ENCODE data around the gene VAC14. TPM values are rescaled to one million over a fixed set of nuclear protein-coding genes. Genes with fewer than 3 reads are reported as not detected.
A peak's percentile ranks its signal among the peaks of the same experiment; 100 is the strongest.

VAC14 gene
- polyA plus RNA-seq, 3 donors, result 20.7 to 49.4 (median 31.1) TPM

DNA sequence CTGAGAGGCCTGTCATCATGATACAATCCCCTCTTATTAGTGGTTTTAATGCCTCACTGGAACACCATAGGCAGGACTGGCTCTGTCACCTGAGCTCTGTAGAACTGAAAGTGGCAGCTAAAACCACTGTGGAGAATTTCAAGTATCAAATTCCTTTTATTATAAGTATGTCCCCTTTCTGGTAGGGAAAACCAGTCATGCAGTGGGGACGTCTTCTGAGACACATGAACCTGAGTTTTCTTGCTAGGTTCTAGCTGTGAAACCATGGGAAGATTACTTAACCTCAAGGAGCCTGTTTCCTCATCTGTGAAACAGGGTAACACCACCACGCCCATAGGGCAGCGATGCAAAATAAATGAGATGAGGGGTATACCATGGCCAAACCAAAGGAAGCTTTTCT is 4.7 kb downstream of the VAC14 start:
- Histone ChIP-seq H2AFZ (ENCODE audit: insufficient read depth, low read depth, low read length, poor library complexity, severe bottlenecking) (no peak overlapping the region), H3K4me2 (replicated peaks; ENCODE audit: extremely low read depth, low read length, poor library complexity, severe bottlenecking) (no peak overlapping the region), H4K20me1 (ENCODE audit: insufficient read depth, low read length) (peaks cover 77% of the 10 kb centered on the region), H3K27ac (ENCODE audit: low read depth in 1 of 2, low read length in 2 of 2) (peak overlapping the region in 1 of 2 donors; percentile 44), H3K9ac (ENCODE audit: insufficient read depth, low read length, poor library complexity, severe bottlenecking) (no peak overlapping the region), H3K9me3 (replicated peaks in 1 of 2; ENCODE audit: control insufficient read depth in 1 of 2, insufficient read depth in 1 of 2, low read length in 2 of 2) (no peaks in the 10 kb centered on the region), H3K79me2 (ENCODE audit: insufficient read depth, low read length) (peaks cover 93% of the 10 kb centered on the region), H3K4me3 (replicated peaks in 1 of 3; ENCODE audit: low read depth in 2 of 3, low read length in 3 of 3) (no peak overlapping the region), H3K4me1 (ENCODE audit: control insufficient read depth in 1 of 2, insufficient read depth in 2 of 2, low read length in 2 of 2) (peaks cover 20 to 37% of the 10 kb centered on the region in 2 donors), H3K27me3 (ENCODE audit: control insufficient read depth in 2 of 2, insufficient read depth in 2 of 2, low read length in 2 of 2) (no peaks in the 10 kb centered on the region), H3K36me3 (replicated peaks in 1 of 2; ENCODE audit: control insufficient read depth in 1 of 2, insufficient read depth in 2 of 2, low read length in 2 of 2) (peaks cover 0 to 29% of the 10 kb centered on the region in 2 donors)
- intact Hi-C loops (cut with micrococcal nuclease), result no loop called here
- no CpG with 5 or more reads among the region's 3 CpGs for WGBS (ENCODE audit: insufficient coverage)
- no peak overlapping the region for H3K4me3 Mint-ChIP-seq
- peaks cover 38% of the 10 kb centered on the region for H3K4me1 Mint-ChIP-seq
- H3K36me3 Mint-ChIP-seq, result peaks cover 17 to 25% of the 10 kb centered on the region in 2 donors
- H3K27ac Mint-ChIP-seq, result peak overlapping the region in 3 of 7 donors; percentile 13 to 53 (median 42)
- peaks cover 0 to 2% (median 0%) of the 10 kb centered on the region in 3 donors for H3K27me3 Mint-ChIP-seq (ENCODE audit: low read depth in 3 of 3)
- TF ChIP-seq, protein P1, sequence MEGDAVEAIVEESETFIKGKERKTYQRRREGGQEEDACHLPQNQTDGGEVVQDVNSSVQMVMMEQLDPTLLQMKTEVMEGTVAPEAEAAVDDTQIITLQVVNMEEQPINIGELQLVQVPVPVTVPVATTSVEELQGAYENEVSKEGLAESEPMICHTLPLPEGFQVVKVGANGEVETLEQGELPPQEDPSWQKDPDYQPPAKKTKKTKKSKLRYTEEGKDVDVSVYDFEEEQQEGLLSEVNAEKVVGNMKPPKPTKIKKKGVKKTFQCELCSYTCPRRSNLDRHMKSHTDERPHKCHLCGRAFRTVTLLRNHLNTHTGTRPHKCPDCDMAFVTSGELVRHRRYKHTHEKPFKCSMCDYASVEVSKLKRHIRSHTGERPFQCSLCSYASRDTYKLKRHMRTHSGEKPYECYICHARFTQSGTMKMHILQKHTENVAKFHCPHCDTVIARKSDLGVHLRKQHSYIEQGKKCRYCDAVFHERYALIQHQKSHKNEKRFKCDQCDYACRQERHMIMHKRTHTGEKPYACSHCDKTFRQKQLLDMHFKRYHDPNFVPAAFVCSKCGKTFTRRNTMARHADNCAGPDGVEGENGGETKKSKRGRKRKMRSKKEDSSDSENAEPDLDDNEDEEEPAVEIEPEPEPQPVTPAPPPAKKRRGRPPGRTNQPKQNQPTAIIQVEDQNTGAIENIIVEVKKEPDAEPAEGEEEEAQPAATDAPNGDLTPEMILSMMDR (IDR thresholded peaks at IDR 0.05), result no peak
- no peak for DNase-seq
- H3K9me3 Mint-ChIP-seq, result no peaks in the 10 kb centered on the region

DNA sequence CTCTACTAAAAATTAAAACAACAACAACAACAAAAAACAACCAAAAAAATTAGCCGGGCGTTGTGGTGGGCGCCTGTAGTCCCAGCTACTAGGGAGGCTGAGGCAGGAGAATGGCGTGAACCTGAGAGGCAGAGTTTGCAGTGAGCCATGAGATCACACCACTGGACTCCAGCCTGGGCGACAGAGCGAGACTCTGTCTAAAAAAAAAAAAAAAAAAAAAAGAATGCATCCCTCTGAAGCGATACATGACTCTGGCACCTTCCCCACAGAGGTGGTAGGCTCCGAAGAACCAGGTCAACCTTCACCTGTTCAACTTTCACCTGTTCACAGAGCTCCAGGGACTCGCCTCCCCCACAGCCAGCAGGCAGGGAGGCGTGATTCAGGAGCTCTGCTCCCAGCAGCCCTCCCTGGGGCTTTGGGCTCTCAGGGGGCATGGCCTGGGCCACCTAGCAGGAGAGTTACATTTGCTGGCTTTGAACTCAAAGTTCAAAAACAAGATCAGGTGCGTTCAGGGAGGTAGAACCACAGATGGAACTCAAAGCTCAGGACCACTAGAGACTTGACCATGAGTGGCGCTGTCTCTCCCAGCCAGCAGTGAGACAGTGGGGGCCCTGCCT is 5.6 kb downstream of the VAC14 start:
- 92% methylated on average over 9 of the region's 12 CpGs for WGBS (ENCODE audit: insufficient coverage)
- Mint-ChIP-seq H3K27ac (peak overlapping the region in 2 of 7 donors; percentile 4 to 75), H3K4me1 (peaks cover 35% of the 10 kb centered on the region), H3K4me3 (no peak overlapping the region), H3K27me3 (ENCODE audit: low read depth in 3 of 3) (no peaks in the 10 kb centered on the region), H3K36me3 (peaks cover 26 to 32% of the 10 kb centered on the region in 2 donors), H3K9me3 (no peaks in the 10 kb centered on the region)
- Histone ChIP-seq H3K9ac (ENCODE audit: insufficient read depth, low read length, poor library complexity, severe bottlenecking) (no peak overlapping the region), H3K4me1 (ENCODE audit: control insufficient read depth in 1 of 2, insufficient read depth in 2 of 2, low read length in 2 of 2) (peaks cover 15 to 32% of the 10 kb centered on the region in 2 donors), H3K4me3 (replicated peaks in 1 of 3; ENCODE audit: low read depth in 2 of 3, low read length in 3 of 3) (no peak overlapping the region), H3K4me2 (replicated peaks; ENCODE audit: extremely low read depth, low read length, poor library complexity, severe bottlenecking) (no peak overlapping the region), H3K36me3 (replicated peaks in 1 of 2; ENCODE audit: control insufficient read depth in 1 of 2, insufficient read depth in 2 of 2, low read length in 2 of 2) (peaks cover 4 to 32% of the 10 kb centered on the region in 2 donors), H2AFZ (ENCODE audit: insufficient read depth, low read depth, low read length, poor library complexity, severe bottlenecking) (no peak overlapping the region), H3K27me3 (ENCODE audit: control insufficient read depth in 2 of 2, insufficient read depth in 2 of 2, low read length in 2 of 2) (no peaks in the 10 kb centered on the region), H4K20me1 (ENCODE audit: insufficient read depth, low read length) (peaks cover 86% of the 10 kb centered on the region), H3K27ac (ENCODE audit: low read depth in 1 of 2, low read length in 2 of 2) (no peak overlapping the region), H3K9me3 (replicated peaks in 1 of 2; ENCODE audit: control insufficient read depth in 1 of 2, insufficient read depth in 1 of 2, low read length in 2 of 2) (no peaks in the 10 kb centered on the region), H3K79me2 (ENCODE audit: insufficient read depth, low read length) (peaks cover 100% of the 10 kb centered on the region)
- intact Hi-C loops (cut with micrococcal nuclease), result no loop called here
- TF ChIP-seq, protein P1 (IDR thresholded peaks at IDR 0.05), result no peak
- DNase-seq, result no peak
